ENCODE data around the gene IL21R. TPM values are rescaled to one million over a fixed set of nuclear protein-coding genes. Genes with fewer than 3 reads are reported as not detected.

The IL21R gene
- total RNA-seq, 1 donor = 10.1 TPM

DNA sequence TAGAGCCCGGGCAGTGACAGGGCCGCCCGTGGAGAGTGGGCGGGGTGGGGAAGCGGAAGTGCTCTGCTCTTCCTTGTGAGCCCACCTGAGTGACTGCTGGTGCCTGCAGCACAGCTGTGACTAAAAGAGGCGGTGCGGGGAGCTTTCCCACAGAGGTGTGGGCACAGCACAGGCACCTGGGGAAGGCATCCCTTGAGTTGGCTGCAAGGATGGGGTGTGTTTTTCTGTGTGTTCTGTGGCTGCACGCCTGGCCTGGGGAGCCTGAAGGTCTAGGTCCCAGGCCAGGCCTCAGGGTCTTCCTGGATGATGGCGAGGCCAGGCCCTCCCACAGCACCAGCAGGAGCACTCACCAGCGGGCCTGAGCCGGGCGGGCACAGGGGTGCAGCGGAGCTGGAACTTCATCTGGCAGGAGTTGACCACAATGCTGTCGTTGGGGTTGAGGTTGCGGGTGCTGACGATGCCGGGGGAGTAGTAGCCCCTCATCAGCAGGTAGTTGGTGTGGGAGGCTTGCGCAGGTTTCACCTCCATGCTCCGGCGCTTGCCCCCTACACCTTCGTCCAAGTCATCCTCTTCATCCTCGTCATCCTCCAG is 67.1 kb downstream of the IL21R start:
- peak; percentile 60 for DNase-seq (ENCODE audit: insufficient read length, low spot score, missing footprints)
- H3K4me3 ChIP-seq (ENCODE audit: insufficient read depth, low read length) = no peak overlapping the region

DNA sequence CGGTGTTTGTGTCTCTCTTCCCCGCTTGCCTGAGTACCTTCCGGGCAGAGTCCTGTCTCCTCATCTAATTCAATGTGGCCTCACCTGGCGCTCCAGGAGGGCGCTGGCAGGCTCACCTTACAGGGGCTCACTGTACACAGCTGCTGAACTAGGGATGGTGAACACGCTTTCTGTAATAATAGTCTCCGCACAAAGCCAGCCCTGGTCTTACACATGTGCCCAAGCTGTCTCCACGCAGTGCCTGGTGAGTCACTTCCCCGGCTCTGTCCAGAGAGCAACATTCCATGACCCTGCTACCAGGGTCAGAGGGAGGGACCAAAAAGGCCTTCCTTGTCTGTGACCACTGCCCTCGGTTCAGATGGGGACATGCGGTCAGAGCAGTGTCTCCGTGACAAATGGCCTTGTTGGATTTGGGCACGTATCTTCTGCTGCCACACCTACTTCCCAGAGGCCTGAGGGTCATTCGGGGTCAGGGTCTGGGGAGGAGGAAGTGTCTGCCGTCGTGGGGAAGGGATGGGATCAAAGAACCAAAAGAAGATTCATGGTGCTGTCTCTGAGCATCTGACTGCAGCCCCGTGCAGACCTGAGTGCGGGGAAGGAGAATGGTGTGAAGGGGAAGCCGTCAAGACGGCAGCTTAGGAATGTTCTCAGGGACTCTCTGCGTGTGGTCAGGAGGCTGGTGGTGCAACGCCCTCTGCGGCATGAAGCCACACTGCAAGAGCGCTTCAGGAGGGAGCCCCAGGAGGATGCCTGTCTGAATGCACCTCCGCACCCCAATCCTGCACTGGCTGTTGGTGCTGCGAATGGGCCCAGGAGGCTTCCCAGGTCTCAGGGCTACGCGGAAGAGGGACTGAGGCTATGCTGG is 68.8 kb downstream of the IL21R start:
- H3K4me2 ChIP-seq (ENCODE audit: insufficient read depth, low read length) = no peak overlapping the region
- peak overlapping the region; percentile 42 for H3K27ac ChIP-seq (ENCODE audit: low read depth, low read length)
- no peaks in the 10 kb centered on the region for H4K20me1 ChIP-seq (ENCODE audit: insufficient read depth, low read length)
- H2AFZ ChIP-seq (ENCODE audit: low read length) = no peak overlapping the region
- peaks cover 19% of the 10 kb centered on the region for H3K4me1 ChIP-seq (ENCODE audit: insufficient read depth, low read length)
- H3K27me3 ChIP-seq (ENCODE audit: insufficient read depth, low read length) = no peaks in the 10 kb centered on the region
- no peak overlapping the region for H3K4me3 ChIP-seq (ENCODE audit: insufficient read depth, low read length)
- DNase-seq (ENCODE audit: insufficient read length, low spot score, missing footprints) = peak; percentile 98
- H3K9me3 ChIP-seq (ENCODE audit: low read depth, low read length) = no peaks in the 10 kb centered on the region
- no peaks in the 10 kb centered on the region for H3K79me2 ChIP-seq (ENCODE audit: insufficient read depth, low read length)
- peaks cover 79% of the 10 kb centered on the region for H3K36me3 ChIP-seq (ENCODE audit: insufficient read depth, low read length)
- no peak for TF ChIP-seq CTCF (IDR thresholded peaks at IDR 0.05; ENCODE audit: extremely low read depth, low read depth, low read length)

More for the DNA sequence above, 67.1 kb downstream of the IL21R start:
- TF ChIP-seq CTCF (IDR thresholded peaks at IDR 0.05; ENCODE audit: extremely low read depth, low read depth, low read length) = no peak
- Histone ChIP-seq H3K27ac (ENCODE audit: low read depth, low read length) (no peak overlapping the region), H3K36me3 (ENCODE audit: insufficient read depth, low read length) (peaks cover 89% of the 10 kb centered on the region), H3K4me1 (ENCODE audit: insufficient read depth, low read length) (peaks cover 13% of the 10 kb centered on the region), H2AFZ (ENCODE audit: low read length) (no peak overlapping the region), H3K9me3 (ENCODE audit: low read depth, low read length) (no peaks in the 10 kb centered on the region), H4K20me1 (ENCODE audit: insufficient read depth, low read length) (no peaks in the 10 kb centered on the region), H3K4me2 (ENCODE audit: insufficient read depth, low read length) (no peak overlapping the region), H3K79me2 (ENCODE audit: insufficient read depth, low read length) (no peaks in the 10 kb centered on the region), H3K27me3 (ENCODE audit: insufficient read depth, low read length) (no peaks in the 10 kb centered on the region)

GRCh38 chr16:27471661-27472060 is 69.7 kb downstream of the IL21R start:
- Histone ChIP-seq H3K27me3 (ENCODE audit: insufficient read depth, low read length) (no peaks in the 10 kb centered on the region), H3K4me2 (ENCODE audit: insufficient read depth, low read length) (no peak overlapping the region), H3K4me1 (ENCODE audit: insufficient read depth, low read length) (peaks cover 28% of the 10 kb centered on the region), H3K36me3 (ENCODE audit: insufficient read depth, low read length) (peaks cover 79% of the 10 kb centered on the region), H3K4me3 (ENCODE audit: insufficient read depth, low read length) (no peak overlapping the region), H3K27ac (ENCODE audit: low read depth, low read length) (peak overlapping the region; percentile 61), H3K9me3 (ENCODE audit: low read depth, low read length) (no peaks in the 10 kb centered on the region), H4K20me1 (ENCODE audit: insufficient read depth, low read length) (no peaks in the 10 kb centered on the region), H2AFZ (ENCODE audit: low read length) (no peak overlapping the region), H3K79me2 (ENCODE audit: insufficient read depth, low read length) (no peaks in the 10 kb centered on the region)
- TF ChIP-seq CTCF (IDR thresholded peaks at IDR 0.05; ENCODE audit: extremely low read depth, low read depth, low read length) = no peak
- peak; percentile 35 for DNase-seq (ENCODE audit: insufficient read length, low spot score, missing footprints)
